Activated naive CD4-positive, alpha-beta T cell treated with Interleukin-2 at 50 U/mL for 16 hours (primary cell): ENCODE measurements around the gene SPATA25.
"Not testable (repeated sequence)": the region's sequence is repeated elsewhere in the genome, so short reads cannot be mapped to it uniquely, and the experiment has no call there.

Source experiments
- DNase-seq: peaks from one replicate; pipeline ENCODE4 v3.0.0-alpha.2; 2020

The SPATA25 gene

DNA sequence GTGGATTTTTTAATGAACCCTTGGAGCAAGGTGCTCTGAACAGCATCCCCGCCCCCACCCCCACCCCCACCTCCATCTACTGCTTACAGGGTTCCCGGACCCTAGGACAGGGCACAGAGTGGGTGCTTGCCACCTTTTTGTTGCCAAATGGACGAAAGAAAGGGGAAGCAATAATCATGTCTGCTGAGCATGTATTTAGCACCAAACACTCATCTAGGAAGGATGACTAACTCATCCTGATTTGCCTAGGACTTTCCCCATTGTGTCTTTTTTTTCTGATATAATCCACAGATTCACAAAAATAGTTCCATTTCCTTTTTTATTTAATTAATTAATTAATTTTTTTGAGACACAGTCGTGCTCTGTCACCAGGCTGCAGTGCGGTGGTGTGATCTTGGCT lies 25.7 kb upstream of the SPATA25 start:
- DNase-seq: no peak

- no peak for DNase-seq
These were observed 24.9 kb upstream of the SPATA25 start for GRCh38 chr20:45912344-45912682.

DNA sequence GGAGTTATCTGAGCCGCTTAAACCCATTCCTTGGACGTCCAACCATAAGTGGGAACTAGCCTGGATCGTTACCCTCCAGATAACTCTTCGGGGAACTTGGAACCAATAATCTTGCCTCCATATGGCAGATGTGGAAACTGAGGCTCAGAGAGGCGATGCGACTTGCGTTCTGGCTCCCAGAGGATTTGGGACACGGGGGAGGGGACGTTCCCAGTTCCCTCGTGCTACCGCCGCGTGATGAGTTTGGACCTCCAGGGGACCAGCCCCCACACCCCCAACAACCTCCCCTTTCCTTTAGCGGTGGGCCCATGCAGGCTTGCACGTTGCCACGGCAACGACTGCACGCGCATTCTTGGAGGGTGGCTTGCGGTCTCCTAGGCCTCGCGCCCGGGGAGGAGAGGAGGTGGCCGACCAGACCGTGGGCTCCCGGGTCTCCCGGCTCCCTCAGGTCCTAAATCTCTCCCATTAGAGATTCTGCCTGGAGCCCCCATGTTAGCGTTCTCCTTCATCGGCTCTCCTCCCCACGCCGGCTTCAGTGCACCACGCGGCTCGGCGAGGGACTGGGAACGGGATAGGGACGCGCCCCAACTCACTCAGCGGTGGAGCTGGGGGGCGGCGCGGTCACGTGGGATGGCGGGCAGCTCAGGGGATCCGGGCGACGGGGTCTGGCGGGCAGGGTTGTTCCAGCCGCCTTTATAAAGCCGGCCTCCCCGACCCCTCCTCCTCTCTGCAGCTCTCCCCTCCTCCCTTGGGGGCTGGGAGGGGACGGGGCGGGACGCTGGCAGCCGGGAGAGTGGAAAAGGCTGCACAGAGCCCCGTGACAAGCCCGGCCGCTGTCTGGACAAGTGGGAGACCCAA lies 24.3 kb upstream of the SPATA25 start, which contains the start of gene PLTP:
Gene PLTP (minus strand): TSS at position 670 of the 858 bp plus-strand sequence. CDS start 703 bp downstream, outside the sequence.
- peak; percentile 26 for DNase-seq

DNA sequence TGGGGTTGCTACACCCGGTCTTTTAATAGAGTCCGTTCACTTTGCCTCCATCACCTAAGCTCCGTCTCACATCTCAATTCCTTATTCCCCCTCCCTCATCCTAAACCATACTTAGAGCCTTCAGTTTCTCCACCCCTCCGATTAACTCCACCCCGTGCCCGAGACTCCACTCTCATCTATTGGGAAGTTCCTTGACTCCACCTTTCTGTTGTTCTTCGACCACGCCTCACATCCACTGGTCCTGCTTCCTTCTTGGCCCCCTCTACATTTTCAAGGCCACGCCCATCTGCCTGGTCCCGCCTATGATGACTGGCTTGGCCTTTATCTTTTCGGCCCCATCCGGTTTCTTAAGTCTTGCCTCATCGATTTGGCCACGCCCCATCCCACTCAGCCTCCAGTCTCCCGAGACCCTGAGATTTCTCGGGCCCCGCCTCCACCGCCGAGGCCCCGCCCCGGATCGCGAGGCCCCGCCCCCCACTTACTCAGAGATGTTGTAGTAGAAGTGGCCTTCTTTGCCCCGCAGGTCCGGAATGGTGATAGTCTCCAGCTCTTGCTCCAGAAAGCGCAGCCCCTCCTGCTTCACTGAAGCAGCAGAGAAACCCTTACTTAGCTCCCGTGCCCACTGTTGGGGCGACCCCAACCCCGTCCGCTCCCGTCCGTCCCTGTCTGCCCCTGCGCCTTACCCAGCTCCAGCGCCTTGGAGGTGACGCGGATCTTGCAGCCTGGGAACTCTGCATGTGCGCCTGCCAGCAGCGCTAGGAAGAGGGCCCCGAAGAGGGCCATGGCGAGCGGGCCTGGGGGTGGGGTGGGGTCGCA lies 23.5 kb upstream of the SPATA25 start:
- peak; percentile 94 for DNase-seq

DNA sequence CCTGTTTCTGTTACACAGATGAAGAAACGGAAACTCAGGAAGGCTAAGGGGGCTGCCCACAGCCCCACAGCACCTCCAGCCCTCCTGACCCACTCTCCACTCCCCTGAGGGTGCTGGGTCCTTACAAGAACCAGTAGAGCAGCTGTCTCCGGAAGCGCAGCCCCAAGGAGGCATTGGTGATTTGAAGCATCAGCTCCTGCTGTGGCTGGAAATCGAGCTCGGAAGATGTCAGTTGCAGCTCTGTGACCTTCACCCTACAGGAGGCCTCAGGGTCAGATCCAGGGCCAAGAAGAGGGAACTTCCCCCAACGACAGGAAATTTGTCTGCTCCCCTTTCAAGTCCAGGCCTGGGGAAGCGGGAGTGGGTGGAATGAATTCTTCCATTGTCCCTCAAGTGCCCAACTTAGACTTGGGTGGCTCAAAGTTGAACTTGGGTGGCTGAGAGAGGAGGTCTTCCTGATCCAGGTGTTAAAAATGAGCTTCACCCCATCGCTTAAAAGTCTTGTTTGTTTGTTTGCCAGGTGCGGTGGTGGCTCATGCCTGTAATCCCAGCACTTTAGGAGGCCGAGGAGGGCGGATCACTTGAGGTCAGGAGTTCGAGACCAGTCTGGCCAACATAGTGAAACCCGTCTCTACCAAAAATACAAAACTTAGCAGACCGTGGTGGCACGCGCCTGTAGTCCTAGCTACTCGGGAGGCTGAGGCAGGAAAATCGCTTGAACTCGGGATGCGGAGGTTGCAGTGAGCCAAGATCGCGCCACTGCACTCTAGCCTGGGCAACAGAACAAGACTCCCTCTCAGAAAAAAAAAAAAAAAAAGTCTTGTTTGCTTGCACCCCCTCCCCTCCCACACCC lies 22.6 kb upstream of the SPATA25 start:
- no peak for DNase-seq

- no peak for DNase-seq
These were observed 21.9 kb upstream of the SPATA25 start for GRCh38 chr20:45909336-45909808.

GRCh38 chr20:45908084-45908483 lies 20.7 kb upstream of the SPATA25 start:
- DNase-seq: no peak

DNA sequence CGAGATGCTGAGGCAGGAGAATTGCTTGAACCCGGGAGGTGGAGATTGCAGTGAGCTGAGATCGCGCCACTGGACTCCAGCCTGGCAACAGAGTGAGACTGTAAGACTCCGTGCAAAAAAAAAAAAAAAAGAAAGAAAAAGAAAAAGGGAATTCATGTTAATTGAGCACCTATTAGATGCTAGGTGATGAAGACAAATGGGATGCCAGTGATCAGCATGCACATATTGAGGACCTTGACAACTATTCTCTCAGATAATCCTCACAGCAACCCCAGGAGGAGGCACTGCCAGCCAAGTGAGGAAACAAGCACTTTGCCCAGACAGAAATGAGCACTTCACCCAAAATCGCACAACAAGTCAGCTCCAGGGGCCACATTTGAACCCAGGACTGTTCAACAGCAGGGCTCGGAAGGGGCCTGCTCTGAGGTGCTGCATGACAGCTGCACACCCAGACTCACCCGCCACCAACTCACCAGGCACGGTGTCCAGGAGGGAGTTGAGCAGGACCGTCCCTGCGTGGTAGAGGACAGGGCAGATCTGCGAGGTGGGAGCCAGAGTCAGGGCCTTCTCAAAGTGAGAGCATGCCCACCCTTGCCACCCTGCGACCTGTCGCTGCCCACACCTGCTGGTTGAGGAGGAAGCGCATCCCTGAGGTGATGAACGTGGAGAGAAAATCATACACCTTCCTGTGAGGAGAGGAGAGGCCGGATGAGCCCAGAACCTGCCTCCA lies 20.0 kb upstream of the SPATA25 start:
- DNase-seq: no peak

GRCh38 chr20:45905505-45906079 lies 18.2 kb upstream of the SPATA25 start:
- DNase-seq: no peak

DNA sequence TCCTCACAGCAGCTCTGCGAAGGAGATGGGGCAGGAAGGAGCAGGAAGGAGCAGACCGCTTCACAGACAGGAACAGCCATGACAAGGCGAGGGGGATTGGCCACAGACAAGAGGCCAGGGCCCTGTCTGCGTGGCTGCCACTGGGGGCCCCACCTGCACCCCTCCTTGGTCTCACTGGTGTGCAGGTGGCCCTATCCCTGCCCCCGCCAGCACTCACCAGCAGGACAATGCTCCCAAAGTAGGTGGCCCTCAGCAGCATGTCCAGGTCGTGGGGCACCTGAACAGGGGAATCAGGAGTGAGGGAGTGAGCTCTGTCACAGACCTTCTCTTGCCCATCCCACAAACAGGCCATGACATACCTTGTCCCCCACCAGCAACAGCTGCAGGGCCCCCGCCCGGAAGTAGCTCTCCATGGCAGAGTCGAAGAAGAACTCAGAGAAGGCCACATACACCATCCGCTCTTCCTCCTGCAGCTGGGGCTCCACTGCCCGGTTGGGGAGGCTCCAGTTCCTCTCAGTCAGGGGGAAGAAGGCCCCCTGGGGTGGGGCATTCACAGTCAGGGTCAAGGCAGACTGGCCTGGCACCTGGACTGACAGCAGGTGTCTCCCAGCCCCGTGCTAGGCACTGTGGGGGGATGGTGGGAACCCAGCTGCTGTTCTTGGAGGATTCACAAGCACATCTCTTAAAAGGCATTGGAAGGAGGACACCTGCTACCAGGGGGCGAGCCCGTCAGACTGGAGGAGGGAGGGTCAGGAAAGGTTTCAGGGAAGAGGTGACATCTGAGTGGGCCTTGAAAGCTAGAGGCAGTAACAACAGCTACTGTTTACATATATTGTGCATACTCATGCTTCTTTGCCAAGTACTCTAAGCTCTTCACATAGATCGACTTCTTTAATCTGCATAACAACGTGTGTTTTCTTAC lies 17.4 kb upstream of the SPATA25 start:
- no peak for DNase-seq

- no peak for DNase-seq
These were observed 14.8 kb upstream of the SPATA25 start for GRCh38 chr20:45902199-45902701.

- not testable (repeated sequence) for DNase-seq
These were observed 13.9 kb upstream of the SPATA25 start for GRCh38 chr20:45901332-45901731.

DNA sequence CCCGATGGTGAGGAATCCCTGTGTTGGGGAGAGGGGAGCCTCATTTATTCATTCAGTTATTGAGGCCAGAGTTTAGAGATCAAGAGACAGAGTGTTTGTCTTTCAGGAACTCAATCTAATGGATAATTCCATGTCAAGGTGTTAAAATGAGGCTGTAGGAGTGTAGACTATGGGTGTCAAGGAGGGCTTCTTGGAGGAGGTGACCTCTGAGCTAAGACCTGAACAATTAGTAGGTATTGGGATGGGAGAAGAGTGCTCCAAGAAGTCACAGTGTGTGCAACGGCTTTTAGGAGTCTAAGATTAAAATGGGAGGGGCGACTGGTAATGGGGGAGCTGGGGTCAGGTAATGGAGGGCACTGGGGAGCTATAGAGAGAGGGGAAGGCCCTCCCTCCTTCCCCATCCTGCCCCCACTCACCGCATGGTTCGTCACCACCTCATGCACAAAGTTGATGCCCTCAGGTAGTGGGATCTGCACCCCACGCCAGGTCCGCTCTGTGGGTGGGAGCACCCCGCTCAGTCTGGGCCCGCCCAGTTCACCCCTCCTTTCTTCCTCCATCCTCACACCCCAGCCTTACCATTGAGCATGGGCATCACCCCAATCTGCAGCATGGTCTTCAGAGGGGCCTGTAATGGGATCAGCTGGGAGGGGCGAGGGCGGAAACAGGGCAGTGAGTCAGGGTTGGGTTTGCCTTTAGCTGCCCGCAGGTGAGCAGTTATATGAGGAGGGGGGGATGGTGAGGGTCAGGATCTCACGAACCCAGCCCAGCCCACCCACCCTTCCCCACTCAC lies 11.8 kb upstream of the SPATA25 start:
- no peak for DNase-seq

DNA sequence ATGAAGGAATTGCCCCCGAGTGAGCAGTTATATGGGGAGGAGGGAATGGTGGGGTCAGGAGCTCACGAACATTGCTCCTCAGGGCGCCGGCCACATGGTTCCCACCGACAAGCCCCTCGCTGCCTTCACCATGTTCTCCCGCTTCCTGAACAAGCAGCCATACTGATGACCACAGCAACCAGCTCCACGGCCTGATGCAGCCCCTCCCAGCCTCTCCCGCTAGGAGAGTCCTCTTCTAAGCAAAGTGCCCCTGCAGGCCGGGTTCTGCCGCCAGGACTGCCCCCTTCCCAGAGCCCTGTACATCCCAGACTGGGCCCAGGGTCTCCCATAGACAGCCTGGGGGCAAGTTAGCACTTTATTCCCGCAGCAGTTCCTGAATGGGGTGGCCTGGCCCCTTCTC lies 10.9 kb upstream of the SPATA25 start:
- no peak for DNase-seq

- DNase-seq: no peak
These were observed 10.3 kb upstream of the SPATA25 start for GRCh38 chr20:45897692-45898091.

DNA sequence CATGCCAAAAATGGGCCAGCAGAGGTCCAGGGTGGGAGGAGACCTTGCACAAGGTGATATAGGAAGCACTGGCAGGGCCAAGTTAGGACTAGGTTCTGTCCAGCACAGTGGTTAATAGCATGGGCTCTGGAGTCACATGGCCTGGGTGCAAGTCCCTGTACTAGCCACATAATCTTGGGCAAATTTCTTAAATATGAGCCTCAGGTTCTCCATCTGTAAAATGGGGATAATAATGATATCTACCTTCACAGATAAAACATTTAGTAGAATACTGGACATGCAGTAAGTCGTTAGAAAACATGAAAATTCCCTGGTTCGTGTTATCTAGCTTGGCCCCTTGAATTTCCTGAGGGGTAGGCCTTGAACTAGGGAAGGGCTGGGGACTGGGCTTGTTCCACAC lies 9.9 kb upstream of the SPATA25 start:
- DNase-seq: no peak

GRCh38 chr20:45896641-45897161 lies 9.3 kb upstream of the SPATA25 start:
- DNase-seq: no peak

DNA sequence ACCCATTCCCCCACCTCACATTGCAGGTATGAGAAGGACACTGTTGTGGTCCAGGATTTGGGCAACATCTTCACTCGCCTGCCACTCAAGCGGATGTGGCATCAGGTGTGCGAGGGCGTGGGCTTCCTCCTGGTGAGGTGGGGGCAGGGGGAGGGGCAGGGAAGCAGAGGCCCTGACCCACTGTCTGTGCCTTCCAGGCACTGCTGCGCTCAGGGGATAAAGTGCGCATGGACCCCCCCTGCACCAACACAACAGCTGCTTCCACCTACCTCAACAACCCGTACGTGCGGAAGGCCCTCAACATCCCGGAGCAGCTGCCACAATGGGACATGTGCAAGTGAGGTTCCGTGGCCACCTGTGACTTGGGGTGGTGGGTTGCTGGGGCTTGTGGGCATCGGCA lies 7.4 kb upstream of the SPATA25 start:
- DNase-seq: no peak

DNA sequence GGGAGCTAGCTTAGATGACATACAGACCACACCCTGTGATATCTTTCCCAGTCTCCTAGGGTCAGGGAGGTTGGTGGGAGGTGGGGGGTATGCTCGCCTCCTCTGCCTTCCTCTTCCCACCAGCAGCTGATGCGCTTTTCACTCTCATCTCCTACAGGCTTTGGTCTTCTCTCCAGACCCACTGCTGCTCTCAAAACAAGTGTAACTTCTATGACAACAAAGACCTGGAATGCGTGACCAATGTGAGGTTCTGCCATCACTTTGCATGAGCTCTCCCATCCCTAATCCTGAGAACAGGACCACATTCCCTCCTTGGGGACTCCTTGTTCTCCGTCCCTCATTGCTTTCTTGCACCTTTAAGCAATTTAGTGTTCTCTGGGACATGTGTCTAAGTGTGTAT lies 6.4 kb upstream of the SPATA25 start:
- DNase-seq: no peak
